Motor neuron (in vitro differentiated cells): ENCODE data around the gene PIP5K1B. TPM values are rescaled to one million over a fixed set of nuclear protein-coding genes. Genes with fewer than 3 reads are reported as not detected.

Experiments used
- ATAC-seq, 8 experiments: fragments of 200-7000 bp; cut with Tn5 transposase; replicated peaks in 6 of 8; 2 replicates each; pipeline ENCODE4 v1.8.0; 2021; ENCODE audit warnings: mild to moderate bottlenecking in 8 of 8, moderate library complexity in 8 of 8
- H3K27ac ChIP-seq, 2 donors: fragments of 250-450 bp; sonication (Bioruptor Pico); 2 replicates each; pipeline ENCODE4 v1.9.0; 2021; ENCODE audit warnings: antibody characterized with exemption in 2 of 2, mild to moderate bottlenecking in 2 of 2, moderate library complexity in 1 of 2
- H3K4me1 ChIP-seq, 2 donors: fragments of 250-450 bp; sonication (Bioruptor Pico); replicated peaks in 1 of 2; 2 replicates each; pipeline ENCODE4 v1.6.1; 2021; ENCODE audit warnings: antibody characterized with exemption in 2 of 2, mild to moderate bottlenecking in 2 of 2, moderate library complexity in 1 of 2
- H3K4me3 ChIP-seq, 5 donors: fragments of 250-450 bp; sonication (Bioruptor Pico); 2 replicates each; pipeline ENCODE4 v1.9.0; 2021; ENCODE audit warnings: antibody characterized with exemption in 5 of 5, mild to moderate bottlenecking in 5 of 5, moderate library complexity in 4 of 5
- WGBS, 10 experiments: fragments of 450-650 bp; shearing (Covaris generic); methylation state at CpG; one replicate each; pipeline ENCODE4 v1.0.0; 2022; 5-methylcytosine and 5-hydroxymethylcytosine counted together
- in situ Hi-C, 9 experiments: fragments of 400-800 bp; cut with MboI; loops; one replicate each; pipeline ENCODE4 v1.15.0; 2021; ENCODE audit warnings: low sequenced_read_pairs in 9 of 9, low pct_unique_long_range_greater_than_20kb in 2 of 9; ENCODE audit not compliant: unreplicated experiment in 9 of 9
- total RNA-seq, 8 experiments: library from RNA; unstranded; fragments of 300-600 nt; gene quantifications; 2 replicates each; pipeline versions ENCODE4 v1.2.3 to v1.2.4, GENCODE V29; 2022

The PIP5K1B gene
- total RNA-seq, 8 experiments from 2014 or later: 0.18 to 2.4 (median 0.47) TPM

GRCh38 chr9:68843239-68843638 is 138.2 kb downstream of the PIP5K1B start:
- Histone ChIP-seq H3K4me1 (no peaks in the 10 kb centered on the region), H3K27ac (no peak overlapping the region), H3K4me3 (no peak overlapping the region)
- WGBS, 10 experiments: 0 to 80% (median 41%) methylated on average over 1 to 3 of the region's 3 CpGs; no CpG with 5 or more reads in 2 of the 10 experiments
- no peak for ATAC-seq
- in situ Hi-C loops: loop anchor here in 2 of 9 experiments (25.0 kb wide), 3 partner anchors 131 to 256 kb away; partner anchors contain the start of gene PIP5K1B (in 2 of the 2)

GRCh38 chr9:68844157-68844556 is 139.1 kb downstream of the PIP5K1B start:
- no peak overlapping the region for H3K4me3 ChIP-seq
- ATAC-seq: no peak
- H3K27ac ChIP-seq: no peak overlapping the region
- 10 to 100% (median 77%) methylated on average over 1 to 3 of the region's 3 CpGs; no CpG with 5 or more reads in 2 of the 10 experiments for WGBS, 10 experiments
- in situ Hi-C loops: loop anchor here in 2 of 9 experiments (25.0 kb wide), 3 partner anchors 132 to 257 kb away; partner anchors contain the start of gene PIP5K1B (in 2 of the 2)
- no peaks in the 10 kb centered on the region for H3K4me1 ChIP-seq

GRCh38 chr9:68844631-68845612 is 139.9 kb downstream of the PIP5K1B start:
- Histone ChIP-seq H3K27ac (no peak overlapping the region), H3K4me3 (no peak overlapping the region), H3K4me1 (no peaks in the 10 kb centered on the region)
- WGBS, 10 experiments: 8 to 92% (median 60%) methylated on average over 1 to 10 of the region's 13 CpGs
- ATAC-seq: peak in 3 of 8 experiments; percentile 33 to 68 (median 52)
- in situ Hi-C loops: loop anchor here in 2 of 9 experiments (25.0 kb wide), 3 partner anchors 133 to 258 kb away; partner anchors contain the start of gene PIP5K1B (in 2 of the 2)

- ATAC-seq: no peak
- in situ Hi-C loops: loop anchor here in 2 of 9 experiments (25.0 kb wide), 3 partner anchors 135 to 260 kb away; partner anchors contain the start of gene PIP5K1B (in 2 of the 2)
- no peak overlapping the region for H3K4me3 ChIP-seq
Observed at GRCh38 chr9:68847765-68848164, 142.7 kb downstream of the PIP5K1B start.

GRCh38 chr9:68851657-68852056 is 146.6 kb downstream of the PIP5K1B start:
- Histone ChIP-seq H3K4me1 (no peaks in the 10 kb centered on the region), H3K27ac (no peak overlapping the region), H3K4me3 (no peak overlapping the region)
- 50 to 100% (median 83%) methylated on average over 1 of the region's 4 CpGs; no CpG with 5 or more reads in 6 of the 10 experiments for WGBS, 10 experiments
- no peak for ATAC-seq
- in situ Hi-C loops: no loop called here

More at GRCh38 chr9:68847765-68848164, 142.7 kb downstream of the PIP5K1B start:
- H3K4me1 ChIP-seq: no peaks in the 10 kb centered on the region
- H3K27ac ChIP-seq: no peak overlapping the region

GRCh38 chr9:68852941-68853340 is 147.9 kb downstream of the PIP5K1B start:
- WGBS, 10 experiments: 0 to 83% (median 0%) methylated on average over 1 of the region's 1 CpG; no CpG with 5 or more reads in 7 of the 10 experiments
- Histone ChIP-seq H3K4me1 (no peaks in the 10 kb centered on the region), H3K27ac (no peak overlapping the region), H3K4me3 (no peak overlapping the region)
- in situ Hi-C loops: no loop called here
- ATAC-seq: no peak

- Histone ChIP-seq H3K4me3 (no peak overlapping the region), H3K27ac (no peak overlapping the region), H3K4me1 (no peaks in the 10 kb centered on the region)
- WGBS, 10 experiments: 50 to 80% (median 73%) methylated on average over 1 to 3 of the region's 3 CpGs; no CpG with 5 or more reads in 6 of the 10 experiments
- peak in 1 of 8 experiments; percentile 21 for ATAC-seq
- in situ Hi-C loops: no loop called here
Observed at GRCh38 chr9:68859347-68859746, 154.3 kb downstream of the PIP5K1B start.

- no peak for ATAC-seq
- Histone ChIP-seq H3K4me3 (no peak overlapping the region), H3K27ac (no peak overlapping the region), H3K4me1 (no peaks in the 10 kb centered on the region)
- 0 to 85% (median 59%) methylated on average over 1 to 4 of the region's 4 CpGs; no CpG with 5 or more reads in 3 of the 10 experiments for WGBS, 10 experiments
- in situ Hi-C loops: no loop called here
Observed at GRCh38 chr9:68860419-68860818, 155.4 kb downstream of the PIP5K1B start.

- H3K4me3 ChIP-seq: no peak overlapping the region
- no peaks in the 10 kb centered on the region for H3K4me1 ChIP-seq
- WGBS, 10 experiments: 0 to 100% (median 77%) methylated on average over 1 to 9 of the region's 9 CpGs
- H3K27ac ChIP-seq: no peak overlapping the region
- ATAC-seq: no peak
- in situ Hi-C loops: no loop called here
Observed at GRCh38 chr9:68861436-68861835, 156.4 kb downstream of the PIP5K1B start.

- ATAC-seq: no peak
- Histone ChIP-seq H3K4me3 (no peak overlapping the region), H3K27ac (no peak overlapping the region), H3K4me1 (peaks cover 25 to 30% of the 10 kb centered on the region in 2 donors)
- in situ Hi-C loops: no loop called here
- WGBS, 10 experiments: 20 to 100% (median 71%) methylated on average over 3 to 6 of the region's 6 CpGs; no CpG with 5 or more reads in 2 of the 10 experiments
Observed at GRCh38 chr9:68867066-68867465, 162.0 kb downstream of the PIP5K1B start.

- ATAC-seq: peak in 3 of 8 experiments; percentile 46 to 53 (median 53)
- in situ Hi-C loops: no loop called here
- no peak overlapping the region for H3K4me3 ChIP-seq
- 17 to 86% (median 59%) methylated on average over 1 to 3 of the region's 3 CpGs; no CpG with 5 or more reads in 7 of the 10 experiments for WGBS, 10 experiments
- no peak overlapping the region for H3K27ac ChIP-seq
- peaks cover 33 to 38% of the 10 kb centered on the region in 2 donors for H3K4me1 ChIP-seq
Observed at GRCh38 chr9:68869022-68869421, 164.0 kb downstream of the PIP5K1B start.

GRCh38 chr9:68870086-68870485 is 165.0 kb downstream of the PIP5K1B start:
- no peak overlapping the region for H3K27ac ChIP-seq
- peaks cover 33 to 38% of the 10 kb centered on the region in 2 donors for H3K4me1 ChIP-seq
- in situ Hi-C loops: no loop called here
- 0 to 100% (median 67%) methylated on average over 1 to 4 of the region's 4 CpGs; no CpG with 5 or more reads in 1 of the 10 experiments for WGBS, 10 experiments
- H3K4me3 ChIP-seq: no peak overlapping the region
- ATAC-seq: peak in 3 of 8 experiments; percentile 56 to 85 (median 69)

- no peak overlapping the region for H3K27ac ChIP-seq
- WGBS, 10 experiments: 5 to 100% (median 88%) methylated on average over 1 to 3 of the region's 3 CpGs; no CpG with 5 or more reads in 2 of the 10 experiments
- H3K4me1 ChIP-seq: peaks cover 33 to 38% of the 10 kb centered on the region in 2 donors
- no peak for ATAC-seq
- in situ Hi-C loops: no loop called here
- no peak overlapping the region for H3K4me3 ChIP-seq
Observed at GRCh38 chr9:68871236-68871635, 166.2 kb downstream of the PIP5K1B start.
